ENCODE measurements around the gene SORCS3. TPM values are rescaled to one million over a fixed set of nuclear protein-coding genes. Genes with fewer than 3 reads are reported as not detected.

The SORCS3 gene
- total RNA-seq, 1 donor from 2014 or later, result not detected

DNA sequence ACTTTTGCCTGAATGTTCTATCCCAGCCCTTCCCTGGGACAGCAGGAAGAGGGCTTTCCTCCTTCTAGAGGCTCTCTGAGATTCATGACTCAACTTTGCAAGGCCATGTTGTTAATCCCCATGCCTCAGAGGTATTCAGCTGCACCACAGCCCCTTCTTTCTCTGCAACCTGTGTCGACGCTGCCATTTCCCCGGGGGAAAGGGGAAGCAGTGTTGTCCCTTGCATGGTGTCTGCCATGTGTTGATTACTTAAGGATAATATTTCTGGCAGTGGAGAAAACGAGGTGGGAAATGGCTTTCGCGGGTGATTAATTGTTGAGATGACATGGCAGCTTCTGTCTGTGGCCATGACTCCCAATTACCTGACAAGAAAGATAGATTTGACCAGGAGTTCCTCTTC lies 133.1 kb downstream of the SORCS3 start:
- no peak for DNase-seq (ENCODE audit: low spot score)
- intact Hi-C loops (cut with micrococcal nuclease), result no loop called here
- Mint-ChIP-seq H3K27me3 (ENCODE audit: low read depth) (no peaks in the 10 kb centered on the region), H3K4me3 (ENCODE audit: low read depth) (no peak overlapping the region), H3K27ac (no peak overlapping the region), H3K36me3 (ENCODE audit: low read depth) (no peaks in the 10 kb centered on the region), H3K4me1 (ENCODE audit: low read depth) (no peaks in the 10 kb centered on the region), H3K9me3 (no peaks in the 10 kb centered on the region)

DNA sequence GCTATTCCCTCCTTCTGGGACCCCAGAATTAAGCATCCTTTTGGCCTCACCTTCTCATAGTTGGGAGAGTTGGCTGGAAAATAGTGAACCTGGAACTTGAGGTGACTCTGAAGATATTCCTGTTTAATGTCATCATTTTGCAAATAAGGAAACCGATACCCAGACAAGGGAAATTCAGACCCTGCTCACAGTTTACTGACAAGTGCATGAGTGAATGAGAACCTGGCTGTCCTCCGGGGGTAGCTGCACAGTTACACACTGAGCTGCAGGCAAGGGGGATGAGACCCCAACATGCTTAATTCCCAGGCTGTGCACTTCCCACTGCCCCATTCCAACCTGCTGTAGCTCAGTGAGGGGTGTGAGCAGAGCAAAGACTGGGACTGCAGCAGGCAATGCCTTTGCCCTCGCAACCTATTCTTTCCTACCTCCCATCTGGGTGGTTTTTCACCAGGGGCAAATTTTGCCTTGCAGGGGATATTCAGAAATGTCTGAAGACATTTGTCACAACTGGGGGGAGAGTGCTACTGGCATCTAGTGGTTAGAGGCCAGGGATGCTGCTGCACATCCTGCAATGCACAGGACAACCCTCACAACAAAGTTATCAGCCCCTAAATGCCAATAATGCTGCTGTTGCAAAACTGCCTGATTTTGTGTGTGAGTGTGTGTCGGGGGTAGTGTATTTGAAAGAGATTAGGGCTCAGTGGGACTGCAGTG lies 136.2 kb downstream of the SORCS3 start:
- H3K36me3 Mint-ChIP-seq (ENCODE audit: low read depth), result no peaks in the 10 kb centered on the region
- H3K9me3 Mint-ChIP-seq, result no peaks in the 10 kb centered on the region
- DNase-seq (ENCODE audit: low spot score), result no peak
- no peak overlapping the region for H3K27ac Mint-ChIP-seq
- H3K4me3 Mint-ChIP-seq (ENCODE audit: low read depth), result no peak overlapping the region
- H3K27me3 Mint-ChIP-seq (ENCODE audit: low read depth), result no peaks in the 10 kb centered on the region
- intact Hi-C loops (cut with micrococcal nuclease), result no loop called here
- no peaks in the 10 kb centered on the region for H3K4me1 Mint-ChIP-seq (ENCODE audit: low read depth)

DNA sequence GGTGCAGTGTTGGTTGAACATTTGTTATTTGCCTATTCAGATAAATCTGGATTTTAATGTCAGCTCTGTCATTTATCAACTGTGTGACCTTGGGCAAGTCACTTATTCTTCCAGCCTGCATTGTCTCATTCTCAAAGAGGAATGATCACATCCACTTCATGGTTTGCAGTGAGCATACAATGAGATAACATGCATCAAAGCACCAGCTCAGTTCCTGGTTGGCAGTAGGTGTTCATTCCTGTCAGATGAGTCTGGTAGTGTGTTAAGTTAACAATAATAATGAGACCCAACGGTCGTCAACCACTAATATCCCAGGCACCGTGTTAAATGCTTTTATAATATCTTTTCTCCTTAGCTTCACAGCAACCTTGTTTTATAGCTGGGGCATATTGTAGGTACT lies 137.3 kb downstream of the SORCS3 start:
- Mint-ChIP-seq H3K4me1 (ENCODE audit: low read depth) (no peaks in the 10 kb centered on the region), H3K4me3 (ENCODE audit: low read depth) (no peak overlapping the region)

DNA sequence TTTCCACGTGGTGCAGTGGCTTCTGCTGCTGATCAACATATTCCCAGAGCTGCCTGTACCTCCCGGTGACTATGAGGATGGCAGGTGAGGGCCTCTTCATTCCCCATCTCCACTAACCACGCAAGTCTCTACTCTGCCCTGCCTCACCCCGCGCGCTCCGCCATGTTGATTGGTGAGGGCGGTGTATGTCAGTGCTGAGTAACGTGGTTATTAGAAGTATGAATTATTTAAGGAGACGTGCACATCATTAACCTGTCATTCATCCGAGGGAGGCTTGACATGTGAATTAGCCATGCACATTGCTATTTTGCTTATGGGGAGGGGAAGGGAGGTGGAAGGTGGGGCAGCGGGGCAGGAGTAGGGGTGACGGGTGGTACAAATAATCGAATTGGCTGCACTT lies 138.6 kb downstream of the SORCS3 start:
- Mint-ChIP-seq H3K4me1 (ENCODE audit: low read depth) (no peaks in the 10 kb centered on the region), H3K27ac (no peak overlapping the region), H3K27me3 (ENCODE audit: low read depth) (no peaks in the 10 kb centered on the region), H3K4me3 (ENCODE audit: low read depth) (no peak overlapping the region), H3K36me3 (ENCODE audit: low read depth) (no peaks in the 10 kb centered on the region), H3K9me3 (no peaks in the 10 kb centered on the region)
- DNase-seq (ENCODE audit: low spot score), result no peak
- intact Hi-C loops (cut with micrococcal nuclease), result no loop called here

More for the DNA sequence above, 137.3 kb downstream of the SORCS3 start:
- Mint-ChIP-seq H3K27me3 (ENCODE audit: low read depth) (no peaks in the 10 kb centered on the region), H3K36me3 (ENCODE audit: low read depth) (no peaks in the 10 kb centered on the region), H3K27ac (no peak overlapping the region), H3K9me3 (no peaks in the 10 kb centered on the region)
- DNase-seq (ENCODE audit: low spot score), result no peak
- intact Hi-C loops (cut with micrococcal nuclease), result no loop called here

DNA sequence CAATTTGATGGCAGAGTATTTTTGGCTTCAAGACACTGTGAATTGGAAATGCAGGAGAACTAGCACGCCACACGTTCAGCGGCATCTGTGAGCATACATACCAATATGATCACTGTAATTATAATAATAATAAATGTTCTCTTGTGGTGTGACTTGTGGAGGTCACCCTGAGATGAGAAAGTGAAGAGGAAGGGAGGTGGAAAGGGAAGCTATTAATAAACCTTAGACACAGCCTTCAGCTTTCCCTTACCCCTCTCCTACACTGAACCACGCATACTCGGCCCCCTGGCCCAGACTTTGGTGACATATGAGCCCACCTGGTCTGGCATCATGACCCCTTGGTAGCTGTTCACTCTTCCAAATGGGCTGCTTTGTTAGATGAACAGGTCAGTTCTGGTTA lies 139.1 kb downstream of the SORCS3 start:
- Mint-ChIP-seq H3K4me1 (ENCODE audit: low read depth) (no peaks in the 10 kb centered on the region), H3K4me3 (ENCODE audit: low read depth) (no peak overlapping the region), H3K9me3 (no peaks in the 10 kb centered on the region), H3K27me3 (ENCODE audit: low read depth) (no peaks in the 10 kb centered on the region), H3K27ac (no peak overlapping the region), H3K36me3 (ENCODE audit: low read depth) (no peaks in the 10 kb centered on the region)
- intact Hi-C loops (cut with micrococcal nuclease), result no loop called here
- no peak for DNase-seq (ENCODE audit: low spot score)

DNA sequence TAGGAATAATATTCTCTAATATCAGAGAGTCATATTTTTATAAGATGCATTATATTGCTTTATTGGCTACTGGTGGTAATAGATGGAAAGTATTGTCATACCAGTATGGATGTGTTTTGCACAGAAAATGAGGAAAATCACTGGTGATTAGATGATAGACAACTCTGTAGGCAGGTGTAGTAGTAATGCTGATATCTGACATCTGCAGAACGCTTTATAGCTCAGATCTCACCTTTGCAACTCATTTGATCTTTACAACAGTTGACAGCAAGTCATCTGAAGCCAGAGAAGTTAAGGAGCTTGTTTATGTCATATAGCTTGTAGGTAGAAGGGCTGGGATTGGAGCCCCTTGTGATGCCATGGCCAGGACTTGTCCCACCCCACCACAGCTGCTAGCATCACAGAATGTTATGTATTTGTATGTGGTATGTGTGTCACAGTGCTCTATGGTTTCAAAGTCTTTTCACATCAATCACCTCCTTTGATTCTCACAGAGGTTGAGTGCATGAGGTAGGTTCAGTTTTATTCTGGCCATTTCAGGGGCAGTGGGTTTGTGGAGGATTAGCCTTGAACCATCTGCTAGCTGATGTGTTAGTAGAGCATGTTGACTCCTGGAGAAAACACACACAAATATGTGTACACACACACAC lies 140.0 kb downstream of the SORCS3 start:
- H3K27ac Mint-ChIP-seq, result no peak overlapping the region
- DNase-seq (ENCODE audit: low spot score), result no peak
- no peaks in the 10 kb centered on the region for H3K9me3 Mint-ChIP-seq
- no peaks in the 10 kb centered on the region for H3K36me3 Mint-ChIP-seq (ENCODE audit: low read depth)
- intact Hi-C loops (cut with micrococcal nuclease), result no loop called here
- no peaks in the 10 kb centered on the region for H3K27me3 Mint-ChIP-seq (ENCODE audit: low read depth)
- no peak overlapping the region for H3K4me3 Mint-ChIP-seq (ENCODE audit: low read depth)
- no peaks in the 10 kb centered on the region for H3K4me1 Mint-ChIP-seq (ENCODE audit: low read depth)

DNA sequence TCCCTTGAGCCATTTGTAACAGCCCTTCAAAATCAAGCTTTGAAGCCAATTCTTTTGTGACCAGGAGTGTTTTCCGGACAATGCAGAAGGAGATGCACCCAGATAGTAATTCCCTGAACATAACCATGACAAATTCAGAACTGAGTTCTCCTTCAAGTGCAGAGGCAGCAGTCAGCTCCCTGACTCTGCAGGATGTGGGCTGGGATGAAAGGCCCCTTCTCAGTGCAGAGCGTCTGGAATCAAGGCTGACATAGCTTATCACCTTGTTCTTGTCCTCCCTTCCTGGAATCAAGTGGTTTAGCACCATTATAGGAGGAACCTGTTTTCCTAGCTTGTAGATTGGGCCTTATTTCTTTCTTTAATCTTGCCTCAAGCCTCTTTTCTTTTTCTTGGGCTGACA lies 143.4 kb downstream of the SORCS3 start:
- DNase-seq (ENCODE audit: low spot score), result no peak
- H3K27ac Mint-ChIP-seq, result no peak overlapping the region
- H3K9me3 Mint-ChIP-seq, result peaks cover 4% of the 10 kb centered on the region
- intact Hi-C loops (cut with micrococcal nuclease), result no loop called here
- H3K4me3 Mint-ChIP-seq (ENCODE audit: low read depth), result no peak overlapping the region
- no peaks in the 10 kb centered on the region for H3K4me1 Mint-ChIP-seq (ENCODE audit: low read depth)
- no peaks in the 10 kb centered on the region for H3K36me3 Mint-ChIP-seq (ENCODE audit: low read depth)
- no peaks in the 10 kb centered on the region for H3K27me3 Mint-ChIP-seq (ENCODE audit: low read depth)

DNA sequence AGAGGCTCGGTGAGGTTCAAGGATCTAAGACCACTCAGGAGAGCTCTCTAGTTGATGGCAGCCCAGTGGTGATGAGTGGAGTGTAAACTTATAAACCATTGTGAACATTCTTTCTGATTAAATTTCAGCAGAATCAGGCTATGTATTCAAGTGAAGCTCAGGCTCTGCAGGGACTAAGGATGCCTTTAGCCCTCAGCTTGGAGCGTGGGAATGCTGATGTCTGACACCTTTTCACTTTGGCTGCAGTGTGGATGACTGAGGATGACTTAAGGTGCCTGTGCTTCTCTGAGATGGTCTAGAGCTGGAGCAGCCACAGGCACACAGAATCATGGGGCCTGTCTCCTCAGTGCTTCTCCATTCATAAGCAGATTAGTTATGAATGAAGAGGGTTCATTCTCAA lies 150.4 kb downstream of the SORCS3 start:
- Mint-ChIP-seq H3K36me3 (ENCODE audit: low read depth) (no peaks in the 10 kb centered on the region), H3K27me3 (ENCODE audit: low read depth) (no peaks in the 10 kb centered on the region), H3K9me3 (peaks cover 4% of the 10 kb centered on the region), H3K4me3 (ENCODE audit: low read depth) (no peak overlapping the region), H3K27ac (no peak overlapping the region), H3K4me1 (ENCODE audit: low read depth) (no peaks in the 10 kb centered on the region)
- DNase-seq (ENCODE audit: low spot score), result no peak
- intact Hi-C loops (cut with micrococcal nuclease), result no loop called here

DNA sequence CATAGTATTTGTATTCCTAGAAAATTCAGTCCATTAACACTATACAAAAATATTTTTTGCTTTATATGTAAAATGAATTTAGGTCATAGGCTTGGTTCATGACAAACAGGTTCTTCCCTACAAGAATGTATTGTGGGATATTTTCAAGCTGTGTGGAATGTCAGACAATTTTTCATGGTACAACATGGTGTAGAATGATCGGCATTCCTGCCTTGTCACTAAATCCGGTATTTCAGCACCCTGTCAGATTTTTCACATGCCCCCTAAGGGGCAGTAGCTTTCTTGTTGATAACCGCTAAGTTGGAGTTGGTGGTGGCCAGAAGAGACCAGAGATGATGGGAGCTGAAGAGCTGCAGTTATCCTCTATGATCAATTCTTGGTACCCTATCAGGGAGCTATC lies 154.3 kb downstream of the SORCS3 start:
- Mint-ChIP-seq H3K36me3 (ENCODE audit: low read depth) (no peaks in the 10 kb centered on the region), H3K9me3 (no peaks in the 10 kb centered on the region), H3K27me3 (ENCODE audit: low read depth) (no peaks in the 10 kb centered on the region), H3K4me1 (ENCODE audit: low read depth) (no peaks in the 10 kb centered on the region), H3K4me3 (ENCODE audit: low read depth) (no peak overlapping the region), H3K27ac (no peak overlapping the region)
- no peak for DNase-seq (ENCODE audit: low spot score)
- intact Hi-C loops (cut with micrococcal nuclease), result no loop called here

DNA sequence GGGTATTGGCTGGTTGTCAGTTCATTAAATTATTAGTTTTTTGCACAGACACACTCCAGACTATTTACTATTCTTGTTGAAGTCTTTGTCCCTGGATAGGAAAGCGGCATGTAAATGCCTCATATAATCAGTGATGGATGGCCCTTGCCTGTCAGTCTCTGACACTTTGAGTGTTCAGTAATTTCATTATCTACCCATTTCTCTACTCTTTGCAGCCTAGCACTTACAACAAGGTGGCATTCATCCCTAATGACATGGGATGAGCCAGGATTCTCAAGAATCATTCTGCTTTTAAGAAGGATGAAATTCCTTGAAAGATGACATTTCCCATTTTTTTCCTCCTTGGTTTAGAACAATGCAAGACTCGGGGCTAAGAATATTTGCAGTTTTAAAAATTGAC lies 155.7 kb downstream of the SORCS3 start:
- DNase-seq (ENCODE audit: low spot score), result no peak
- no peaks in the 10 kb centered on the region for H3K36me3 Mint-ChIP-seq (ENCODE audit: low read depth)
- intact Hi-C loops (cut with micrococcal nuclease), result no loop called here
- H3K9me3 Mint-ChIP-seq, result no peaks in the 10 kb centered on the region
- no peak overlapping the region for H3K27ac Mint-ChIP-seq
- no peaks in the 10 kb centered on the region for H3K4me1 Mint-ChIP-seq (ENCODE audit: low read depth)
- no peak overlapping the region for H3K4me3 Mint-ChIP-seq (ENCODE audit: low read depth)
- H3K27me3 Mint-ChIP-seq (ENCODE audit: low read depth), result no peaks in the 10 kb centered on the region

DNA sequence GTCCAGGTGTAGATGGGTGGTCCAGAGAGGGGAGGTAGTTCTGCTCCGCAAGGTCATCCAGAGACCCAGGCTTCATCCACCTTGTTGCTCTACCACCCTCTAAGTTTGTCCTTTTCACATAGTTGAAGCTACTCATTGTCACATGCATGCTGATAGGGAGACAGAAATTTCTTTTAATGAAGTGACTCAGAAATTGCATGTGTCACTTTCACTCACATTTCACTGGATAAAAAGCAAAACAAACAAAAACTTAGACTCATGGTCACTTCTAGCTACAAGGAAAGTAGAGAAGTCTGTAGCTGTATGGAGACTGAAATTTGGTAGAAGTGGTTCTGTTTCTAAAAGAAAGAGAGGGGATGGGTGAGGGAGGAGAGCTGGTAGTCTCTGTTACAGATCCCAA lies 161.9 kb downstream of the SORCS3 start:
- Mint-ChIP-seq H3K27ac (no peak overlapping the region), H3K27me3 (ENCODE audit: low read depth) (no peaks in the 10 kb centered on the region)
- intact Hi-C loops (cut with micrococcal nuclease), result no loop called here

DNA sequence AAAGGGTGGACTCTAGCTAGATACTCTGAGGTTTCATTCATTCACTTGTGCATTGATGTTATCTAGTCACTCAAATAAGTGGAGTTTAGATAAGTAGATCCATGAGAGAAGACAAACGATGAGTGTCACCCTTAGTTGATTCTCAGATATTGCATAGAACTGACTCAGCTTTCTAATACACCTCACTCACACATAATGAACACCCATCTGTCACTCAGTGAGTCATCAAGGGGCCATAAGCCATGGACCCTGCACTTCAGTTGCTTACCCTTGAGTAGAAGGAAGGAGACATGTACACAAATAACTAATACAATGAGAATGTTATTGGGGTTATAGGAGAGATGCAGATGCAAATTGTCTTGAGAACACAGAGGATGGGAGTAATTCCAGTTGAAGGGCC lies 163.8 kb downstream of the SORCS3 start:
- H3K4me3 Mint-ChIP-seq (ENCODE audit: low read depth), result no peak overlapping the region
- H3K9me3 Mint-ChIP-seq, result no peaks in the 10 kb centered on the region
- no peaks in the 10 kb centered on the region for H3K27me3 Mint-ChIP-seq (ENCODE audit: low read depth)
- DNase-seq (ENCODE audit: low spot score), result no peak
- intact Hi-C loops (cut with micrococcal nuclease), result no loop called here
- H3K4me1 Mint-ChIP-seq (ENCODE audit: low read depth), result no peaks in the 10 kb centered on the region
- H3K36me3 Mint-ChIP-seq (ENCODE audit: low read depth), result no peaks in the 10 kb centered on the region
- no peak overlapping the region for H3K27ac Mint-ChIP-seq

More for the DNA sequence above, 161.9 kb downstream of the SORCS3 start:
- Mint-ChIP-seq H3K36me3 (ENCODE audit: low read depth) (no peaks in the 10 kb centered on the region), H3K9me3 (no peaks in the 10 kb centered on the region), H3K4me3 (ENCODE audit: low read depth) (no peak overlapping the region), H3K4me1 (ENCODE audit: low read depth) (no peaks in the 10 kb centered on the region)
- DNase-seq (ENCODE audit: low spot score), result no peak

DNA sequence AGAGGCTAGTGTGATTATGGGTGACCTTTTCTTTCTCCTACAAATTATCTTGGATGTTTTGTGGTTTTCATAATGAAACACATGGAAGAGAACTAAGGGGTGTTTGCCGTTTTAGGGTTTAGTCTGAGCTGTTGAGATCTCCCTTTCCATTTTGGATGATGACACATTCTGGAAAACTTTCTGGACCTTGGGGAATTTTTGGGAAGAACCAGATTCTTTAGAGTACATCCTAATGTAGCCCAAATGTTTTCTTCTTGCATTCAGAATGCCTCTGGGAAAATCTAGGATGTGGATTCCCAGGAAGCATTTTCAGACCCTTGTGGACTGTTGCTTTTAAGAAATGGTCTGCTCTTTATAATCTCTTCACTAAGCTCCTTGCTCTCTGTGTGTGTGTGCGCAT lies 165.7 kb downstream of the SORCS3 start:
- Mint-ChIP-seq H3K27me3 (ENCODE audit: low read depth) (no peaks in the 10 kb centered on the region), H3K36me3 (ENCODE audit: low read depth) (no peaks in the 10 kb centered on the region), H3K4me1 (ENCODE audit: low read depth) (no peaks in the 10 kb centered on the region), H3K27ac (no peak overlapping the region), H3K9me3 (no peaks in the 10 kb centered on the region), H3K4me3 (ENCODE audit: low read depth) (no peak overlapping the region)
- intact Hi-C loops (cut with micrococcal nuclease), result no loop called here
- DNase-seq (ENCODE audit: low spot score), result no peak
